Duodenal mucosa (tissue), 2 donors: ENCODE data around the gene LVRN.
A peak's percentile ranks its signal among the peaks of the same experiment; 100 is the strongest.
"Not testable (repeated sequence)": the region's sequence is repeated elsewhere in the genome, so short reads cannot be mapped to it uniquely, and the experiment has no call there.

ENCODE experiments used
- H3K27ac ChIP-seq: one replicate; pipeline ENCODE4 v1.7.0; 2013; ENCODE audit warnings: low read depth, low read length
- H3K27me3 ChIP-seq, 2 donors: one replicate each; pipeline ENCODE4 v1.7.0; 2013; ENCODE audit warnings: low read length in 2 of 2, control low read depth in 1 of 2; ENCODE audit not compliant: insufficient read depth in 2 of 2, control insufficient read depth in 1 of 2
- H3K36me3 ChIP-seq, 2 donors: one replicate each; pipeline ENCODE4 v1.7.0; 2013; ENCODE audit warnings: low read length in 2 of 2, control low read depth in 1 of 2; ENCODE audit not compliant: insufficient read depth in 2 of 2, control insufficient read depth in 1 of 2
- H3K4me1 ChIP-seq, 2 donors: one replicate each; pipeline ENCODE4 v1.7.0; 2013; ENCODE audit warnings: low read length in 2 of 2, control low read depth in 1 of 2; ENCODE audit not compliant: insufficient read depth in 2 of 2, control insufficient read depth in 1 of 2
- H3K4me3 ChIP-seq, 2 donors: one replicate each; pipeline ENCODE4 v1.7.0; 2013; ENCODE audit warnings: low read length in 2 of 2, low read depth in 1 of 2
- H3K9ac ChIP-seq, 2 donors: one replicate each; pipeline ENCODE4 v1.7.0; 2013; ENCODE audit warnings: low read length in 2 of 2, low read depth in 1 of 2
- H3K9me3 ChIP-seq, 2 donors: one replicate each; pipeline ENCODE4 v1.7.0; 2013; ENCODE audit warnings: low read length in 2 of 2, control low read depth in 1 of 2; ENCODE audit not compliant: control insufficient read depth in 1 of 2

Gene LVRN

GRCh38 chr5:115962239-115962564, at the start of gene LVRN:
TSS of gene LVRN (plus strand) at chr5:115962475. CDS start at chr5:115962618, 143 bp downstream.
- peaks cover 36 to 65% of the 10 kb centered on the region in 2 donors for H3K27me3 ChIP-seq
- H3K36me3 ChIP-seq, result no peaks in the 10 kb centered on the region
- peak within 1 kb of the TSS; percentile 47 to 54 for H3K4me3 ChIP-seq
- no peak within 1 kb of the TSS for H3K9ac ChIP-seq
- no peak within 1 kb of the TSS for H3K27ac ChIP-seq
- peaks cover 5 to 9% of the 10 kb centered on the region in 2 donors for H3K4me1 ChIP-seq
- H3K9me3 ChIP-seq, result no peaks in the 10 kb centered on the region

- not testable (repeated sequence) for H3K27ac ChIP-seq, H3K27me3 ChIP-seq, H3K9ac ChIP-seq, H3K36me3 ChIP-seq, H3K9me3 ChIP-seq, H3K4me1 ChIP-seq, H3K4me3 ChIP-seq
These were observed 48.5 kb upstream of the LVRN start for GRCh38 chr5:115913623-115914400.

- no peak overlapping the region for H3K27ac ChIP-seq
- H3K9ac ChIP-seq, result no peak overlapping the region
- no peak overlapping the region for H3K4me3 ChIP-seq
These were observed 42.0 kb upstream of the LVRN start for GRCh38 chr5:115920171-115920725.

GRCh38 chr5:115928578-115929407, 33.5 kb upstream of the LVRN start:
- not testable (repeated sequence) for H3K4me1 ChIP-seq, H3K9ac ChIP-seq, H3K27ac ChIP-seq, H3K36me3 ChIP-seq, H3K4me3 ChIP-seq, H3K27me3 ChIP-seq, H3K9me3 ChIP-seq

More at GRCh38 chr5:115920171-115920725, 42.0 kb upstream of the LVRN start:
- no peaks in the 10 kb centered on the region for H3K9me3 ChIP-seq
- no peaks in the 10 kb centered on the region for H3K4me1 ChIP-seq
- no peaks in the 10 kb centered on the region for H3K36me3 ChIP-seq
- H3K27me3 ChIP-seq, result no peaks in the 10 kb centered on the region

- H3K4me3 ChIP-seq, H3K36me3 ChIP-seq, H3K27ac ChIP-seq, H3K9ac ChIP-seq, H3K9me3 ChIP-seq, H3K27me3 ChIP-seq, H3K4me1 ChIP-seq: not testable (repeated sequence)
These were observed 32.1 kb upstream of the LVRN start for GRCh38 chr5:115930171-115930570.

GRCh38 chr5:115930630-115931337, 31.5 kb upstream of the LVRN start:
- Histone ChIP-seq H3K27ac (no peak overlapping the region), H3K4me3 (no peak overlapping the region), H3K27me3 (no peaks in the 10 kb centered on the region), H3K9me3 (no peaks in the 10 kb centered on the region), H3K36me3 (no peaks in the 10 kb centered on the region), H3K4me1 (no peaks in the 10 kb centered on the region), H3K9ac (no peak overlapping the region)

GRCh38 chr5:115932991-115933390, 29.3 kb upstream of the LVRN start:
- H3K9me3 ChIP-seq, result no peaks in the 10 kb centered on the region
- no peak overlapping the region for H3K27ac ChIP-seq

GRCh38 chr5:115934388-115934974, 27.8 kb upstream of the LVRN start:
- no peaks in the 10 kb centered on the region for H3K9me3 ChIP-seq
- H3K9ac ChIP-seq, result no peak overlapping the region
- no peak overlapping the region for H3K27ac ChIP-seq
- H3K27me3 ChIP-seq, result no peaks in the 10 kb centered on the region
- H3K4me3 ChIP-seq, result no peak overlapping the region
- H3K36me3 ChIP-seq, result no peaks in the 10 kb centered on the region
- no peaks in the 10 kb centered on the region for H3K4me1 ChIP-seq

More at GRCh38 chr5:115932991-115933390, 29.3 kb upstream of the LVRN start:
- H3K9ac ChIP-seq, result no peak overlapping the region
- no peaks in the 10 kb centered on the region for H3K27me3 ChIP-seq
- no peaks in the 10 kb centered on the region for H3K4me1 ChIP-seq
- H3K36me3 ChIP-seq, result no peaks in the 10 kb centered on the region
- no peak overlapping the region for H3K4me3 ChIP-seq

GRCh38 chr5:115936031-115936430, 26.2 kb upstream of the LVRN start:
- Histone ChIP-seq H3K36me3 (no peaks in the 10 kb centered on the region), H3K9me3 (no peaks in the 10 kb centered on the region), H3K27me3 (no peaks in the 10 kb centered on the region), H3K4me3 (no peak overlapping the region), H3K27ac (no peak overlapping the region), H3K9ac (no peak overlapping the region), H3K4me1 (peaks cover 0 to 4% of the 10 kb centered on the region in 2 donors)
